Stimulated activated CD4-positive, alpha-beta T cell treated with anti-CD3 and anti-CD28 coated beads, Interleukin-15, amount 100 ng/mL, for 1 hour (primary cell): ENCODE results near the gene CRACR2B.

Experiments used
- DNase-seq, 2 donors: peaks; one replicate each; pipeline ENCODE4 v3.0.0-alpha.2; 2020; ENCODE audit warnings: low read depth in 1 of 2, low spot score in 1 of 2

CRACR2B gene

DNA sequence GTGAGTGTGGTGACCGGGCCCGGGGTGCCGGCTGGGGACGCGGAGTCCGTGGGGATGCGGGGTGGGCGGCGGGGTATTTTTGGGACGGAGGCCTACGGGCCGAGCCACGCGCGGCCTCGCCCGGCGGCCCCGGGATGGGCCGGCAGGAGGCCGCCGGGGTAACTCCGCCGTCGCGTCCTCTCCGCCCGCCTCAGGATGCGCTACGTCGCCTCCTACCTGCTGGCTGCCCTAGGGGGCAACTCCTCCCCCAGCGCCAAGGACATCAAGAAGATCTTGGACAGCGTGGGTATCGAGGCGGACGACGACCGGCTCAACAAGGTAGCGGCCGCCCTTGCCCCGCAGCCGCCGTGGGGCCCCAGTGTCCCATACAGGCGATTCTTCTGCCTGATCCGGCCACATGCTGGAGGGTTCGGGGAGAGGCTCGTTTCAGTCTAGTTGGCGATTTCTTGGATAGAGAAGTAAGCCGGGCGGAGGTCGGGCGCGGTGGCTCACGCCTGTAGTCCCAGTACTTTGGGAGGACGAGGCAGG is 17.6 kb upstream of the CRACR2B start:
- DNase-seq, result no peak

DNA sequence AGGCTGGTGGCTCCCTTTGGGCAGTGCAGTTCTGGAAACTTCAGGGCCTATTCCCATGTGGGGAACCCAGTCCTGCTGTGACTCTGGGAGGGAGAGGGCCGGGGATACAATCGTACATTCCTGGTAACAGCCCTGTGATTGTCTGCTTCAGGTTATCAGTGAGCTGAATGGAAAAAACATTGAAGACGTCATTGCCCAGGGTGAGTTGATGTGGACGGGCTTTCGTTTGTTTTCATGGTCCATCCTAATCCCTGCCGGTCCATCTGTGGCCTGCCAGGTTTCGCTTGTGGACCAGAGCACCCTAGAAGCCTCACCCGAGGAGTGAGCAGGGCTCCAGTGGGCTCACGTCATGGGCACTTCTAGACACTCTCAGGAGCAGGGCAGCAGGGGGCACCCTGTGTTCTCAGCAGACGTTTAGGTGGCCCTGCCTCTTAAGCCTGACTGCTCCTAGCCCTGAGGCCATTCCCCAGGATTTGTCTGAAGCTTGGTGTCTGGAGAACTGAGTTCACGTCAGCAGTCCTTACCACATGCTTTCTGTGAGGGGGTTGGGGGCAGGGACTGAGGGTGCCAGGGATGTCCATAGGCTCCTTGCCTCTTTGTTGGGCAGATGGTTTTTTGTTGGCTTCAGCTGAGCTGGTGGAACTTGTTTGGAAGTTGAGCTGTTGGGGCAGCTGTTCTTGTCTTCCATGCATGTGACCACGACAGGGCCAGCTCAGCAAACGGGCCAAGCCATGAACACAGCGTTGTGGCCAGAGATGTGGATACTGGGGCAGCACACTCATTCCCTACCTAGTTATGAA is 16.1 kb upstream of the CRACR2B start:
- DNase-seq, result no peak

GRCh38 chr11:812390-812789 is 15.3 kb upstream of the CRACR2B start:
- no peak for DNase-seq

DNA sequence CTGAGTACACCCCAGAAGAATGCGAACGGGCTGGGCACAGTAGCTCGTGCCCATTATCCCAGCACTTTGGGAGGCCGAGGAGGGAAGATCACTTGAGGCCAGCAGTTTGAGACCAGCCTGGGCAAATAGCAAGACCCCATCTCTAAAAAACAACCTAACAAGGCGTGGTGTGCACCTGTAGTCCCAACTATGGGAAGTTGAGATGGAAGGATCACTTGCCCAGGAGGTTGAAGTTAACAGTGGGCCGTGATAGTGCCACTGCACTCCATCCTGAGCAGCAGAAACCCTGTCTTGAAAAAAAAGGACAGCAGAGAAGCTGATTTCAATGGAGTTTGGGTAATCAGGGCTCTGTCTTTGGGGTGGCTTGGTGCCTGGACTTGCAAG is 14.7 kb upstream of the CRACR2B start:
- no peak for DNase-seq

DNA sequence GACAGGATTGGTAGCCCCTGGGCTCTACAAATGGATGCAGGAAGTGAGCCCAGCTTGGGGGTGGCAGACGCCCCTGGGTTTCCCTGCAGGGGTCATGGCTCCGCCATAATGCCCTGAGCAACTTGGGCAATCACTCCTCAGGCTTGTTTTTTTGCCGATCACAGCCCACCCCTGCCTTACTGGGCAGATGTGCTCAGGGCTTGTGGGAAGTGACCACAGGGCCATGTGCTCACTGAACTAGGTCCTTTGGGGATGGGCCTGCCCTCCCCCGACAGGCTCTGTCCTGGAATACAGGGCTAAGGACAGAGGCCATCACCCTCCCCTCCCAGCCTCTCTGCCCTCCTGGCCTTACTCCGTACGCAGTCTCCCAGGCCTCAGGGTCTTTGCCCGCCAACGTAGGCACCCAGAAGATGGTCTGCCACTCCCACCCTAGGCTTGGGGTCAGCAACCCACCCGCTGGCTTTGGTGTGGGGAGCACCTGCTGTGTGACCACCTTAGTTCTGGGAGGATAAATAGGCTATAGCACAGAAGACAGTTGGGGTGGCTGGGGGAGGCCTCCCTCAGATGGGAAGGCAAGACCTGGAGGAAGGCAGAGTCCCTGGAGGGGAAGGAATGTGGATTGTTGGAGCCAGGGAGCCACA is 14.1 kb upstream of the CRACR2B start:
- no peak for DNase-seq

- no peak for DNase-seq
Measured at GRCh38 chr11:815675-816432, 11.9 kb upstream of the CRACR2B start.

GRCh38 chr11:816433-816779 is 11.3 kb upstream of the CRACR2B start:
- no peak for DNase-seq

GRCh38 chr11:818396-819128 is 9.2 kb upstream of the CRACR2B start, which contains the start of gene PNPLA2:
TSS of gene PNPLA2 (plus strand) at chr11:818914. CDS start at chr11:819719, 805 bp downstream.
- DNase-seq, result no peak

DNA sequence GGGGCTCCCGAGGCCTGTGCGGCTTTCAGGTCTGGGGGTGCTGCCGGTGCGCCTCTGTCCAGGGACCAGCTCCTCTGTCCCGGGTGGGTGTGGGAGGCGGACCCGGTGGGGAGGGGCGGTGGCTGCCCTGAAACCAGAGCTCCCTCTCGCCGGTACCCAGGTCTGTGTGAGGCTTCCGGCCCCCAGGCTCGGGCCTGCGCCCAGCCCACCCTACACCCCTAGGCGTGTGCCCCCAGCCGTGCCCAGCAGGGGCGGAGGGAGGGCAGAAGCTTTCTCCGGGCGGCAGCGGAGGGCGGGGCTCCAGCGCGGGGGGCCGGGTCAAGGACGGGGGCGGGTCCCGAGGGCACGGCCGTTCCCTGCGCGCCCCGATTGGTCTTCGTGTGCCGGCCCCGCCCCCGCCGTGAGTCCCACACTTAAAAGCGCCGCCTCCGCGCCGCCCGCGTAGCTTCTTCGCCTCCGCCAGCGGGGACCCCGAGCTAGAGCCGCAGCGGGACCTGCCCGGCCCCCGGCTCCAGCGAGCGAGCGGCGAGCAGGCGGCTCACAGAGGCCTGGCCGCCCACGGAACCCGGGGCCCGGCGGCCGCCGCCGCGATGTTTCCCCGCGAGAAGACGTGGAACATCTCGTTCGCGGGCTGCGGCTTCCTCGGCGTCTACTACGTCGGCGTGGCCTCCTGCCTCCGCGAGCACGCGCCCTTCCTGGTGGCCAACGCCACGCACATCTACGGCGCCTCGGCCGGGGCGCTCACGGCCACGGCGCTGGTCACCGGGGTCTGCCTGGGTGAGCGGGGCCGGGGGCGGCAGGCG is 8.4 kb upstream of the CRACR2B start:
- peak; percentile 86 to 90 for DNase-seq

DNA sequence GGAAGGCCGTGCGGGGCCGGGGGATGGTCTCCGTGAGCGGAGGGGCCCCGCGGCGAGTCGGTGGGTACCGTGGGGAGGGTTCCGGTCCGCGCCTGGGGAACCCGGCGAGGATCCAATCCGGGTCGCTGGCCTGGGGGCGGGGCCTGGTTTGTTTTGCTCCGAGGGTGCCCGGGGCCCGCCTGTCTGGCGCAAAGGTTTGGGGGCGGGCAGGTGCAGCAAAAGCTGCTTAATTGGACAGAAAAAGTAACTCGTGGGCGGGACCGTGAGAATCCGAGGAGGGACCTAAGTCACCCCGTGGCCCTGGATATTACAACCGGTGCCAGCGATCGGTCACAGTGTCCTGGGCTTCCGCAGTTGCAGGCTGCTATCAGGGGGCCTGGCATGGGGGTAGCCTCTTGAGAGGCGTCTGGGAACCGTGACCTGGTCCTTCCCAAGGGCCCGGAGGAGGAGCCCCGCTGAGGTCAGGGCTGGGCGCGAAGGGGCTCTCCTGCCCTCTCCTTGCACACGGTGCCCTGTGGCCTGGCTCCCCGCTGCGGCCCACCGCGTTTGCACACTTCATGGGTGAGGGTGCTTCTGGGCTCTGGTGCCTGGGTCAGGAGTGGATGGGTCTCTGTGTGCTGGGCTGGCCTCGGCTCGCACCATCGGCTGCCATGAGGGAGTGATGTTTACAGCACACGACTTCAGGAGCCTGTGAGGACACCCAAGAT is 7.6 kb upstream of the CRACR2B start:
- peak; percentile 86 to 90 for DNase-seq

DNA sequence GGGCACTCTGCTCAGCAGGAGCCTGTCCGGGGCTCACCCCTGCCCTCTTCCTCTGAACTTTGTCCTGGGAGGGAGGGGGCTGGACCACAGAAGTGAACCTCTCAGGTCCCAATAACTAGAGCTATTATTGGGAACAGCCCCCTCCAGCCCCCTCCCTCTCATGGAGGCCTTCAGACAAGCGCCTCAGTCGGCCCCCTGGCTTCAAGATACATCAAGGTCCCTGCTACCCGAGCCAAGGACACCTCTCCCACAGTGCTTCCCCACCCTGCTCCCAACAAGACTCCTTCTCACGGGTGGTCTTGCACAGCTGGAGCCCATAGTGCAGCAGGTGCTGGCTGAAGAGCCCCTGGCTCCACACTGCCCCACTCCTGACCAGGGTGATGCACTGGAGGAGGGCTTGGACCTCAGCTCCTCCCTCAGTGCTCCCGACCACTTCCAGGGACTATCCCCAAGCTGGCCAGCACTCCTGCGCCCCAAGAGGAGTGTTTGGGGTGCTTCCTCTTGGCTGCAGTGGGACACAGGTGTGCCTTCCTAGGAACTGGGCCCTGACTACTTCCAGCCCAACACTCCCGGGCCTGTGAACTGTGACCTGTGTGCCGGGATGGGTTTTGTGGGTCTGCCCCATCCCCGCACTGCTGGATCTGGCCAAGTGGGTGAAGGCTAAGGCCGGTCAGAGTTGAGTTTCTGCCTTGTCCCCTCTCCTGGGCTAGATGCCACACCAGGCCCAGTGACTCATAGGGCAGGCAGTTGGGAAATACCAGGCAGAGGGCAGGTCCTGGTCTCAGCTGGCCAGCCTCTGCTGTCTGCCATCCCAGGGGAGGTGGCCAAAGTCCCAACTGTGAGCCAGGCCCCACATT is 6.8 kb upstream of the CRACR2B start:
- no peak for DNase-seq

DNA sequence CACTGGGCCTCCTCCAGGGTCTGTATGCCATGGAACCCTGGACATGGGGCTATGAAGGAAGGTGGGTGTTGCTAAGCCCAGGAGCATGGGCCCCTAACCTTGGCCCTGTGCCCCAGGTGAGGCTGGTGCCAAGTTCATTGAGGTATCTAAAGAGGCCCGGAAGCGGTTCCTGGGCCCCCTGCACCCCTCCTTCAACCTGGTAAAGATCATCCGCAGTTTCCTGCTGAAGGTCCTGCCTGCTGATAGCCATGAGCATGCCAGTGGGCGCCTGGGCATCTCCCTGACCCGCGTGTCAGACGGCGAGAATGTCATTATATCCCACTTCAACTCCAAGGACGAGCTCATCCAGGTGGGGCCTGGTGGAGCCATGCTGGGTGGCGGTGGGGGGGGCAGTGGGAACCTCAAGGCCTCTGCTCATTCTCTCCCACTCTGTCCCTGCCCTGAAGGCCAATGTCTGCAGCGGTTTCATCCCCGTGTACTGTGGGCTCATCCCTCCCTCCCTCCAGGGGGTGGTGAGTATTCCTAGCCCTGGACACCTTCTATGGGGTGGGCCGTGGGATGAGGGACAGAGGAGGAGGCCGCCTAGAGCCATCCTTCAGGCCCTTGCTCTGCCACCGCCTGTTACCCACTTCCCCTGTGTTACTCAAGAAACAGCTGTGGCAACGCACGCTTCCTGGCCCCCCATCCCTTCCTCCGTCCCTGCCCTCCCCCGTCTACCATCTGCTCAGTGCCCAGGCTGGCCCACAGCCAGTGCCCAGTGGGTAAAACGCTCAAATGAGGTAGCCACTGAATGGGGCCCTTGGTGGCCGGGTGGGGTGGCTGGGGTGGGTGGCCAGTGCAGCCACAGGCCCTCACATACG is 6.0 kb upstream of the CRACR2B start:
- no peak for DNase-seq

- no peak for DNase-seq
Measured at GRCh38 chr11:823441-824291, 4.1 kb upstream of the CRACR2B start.

GRCh38 chr11:824292-824880 is 3.3 kb upstream of the CRACR2B start:
- no peak for DNase-seq

- no peak for DNase-seq
Measured at GRCh38 chr11:824942-825341, 2.8 kb upstream of the CRACR2B start.

- no peak for DNase-seq
Measured at GRCh38 chr11:825366-826226, 2.1 kb upstream of the CRACR2B start.
